IPS DF 19.7 (cell line): ENCODE measurements around the gene PLEKHD1.

Experiments
- DNase-seq: peaks from one replicate; pipeline ENCODE4 v3.0.0-alpha.2; 2013; ENCODE audit warnings: low read depth, low spot score

PLEKHD1 gene

DNA sequence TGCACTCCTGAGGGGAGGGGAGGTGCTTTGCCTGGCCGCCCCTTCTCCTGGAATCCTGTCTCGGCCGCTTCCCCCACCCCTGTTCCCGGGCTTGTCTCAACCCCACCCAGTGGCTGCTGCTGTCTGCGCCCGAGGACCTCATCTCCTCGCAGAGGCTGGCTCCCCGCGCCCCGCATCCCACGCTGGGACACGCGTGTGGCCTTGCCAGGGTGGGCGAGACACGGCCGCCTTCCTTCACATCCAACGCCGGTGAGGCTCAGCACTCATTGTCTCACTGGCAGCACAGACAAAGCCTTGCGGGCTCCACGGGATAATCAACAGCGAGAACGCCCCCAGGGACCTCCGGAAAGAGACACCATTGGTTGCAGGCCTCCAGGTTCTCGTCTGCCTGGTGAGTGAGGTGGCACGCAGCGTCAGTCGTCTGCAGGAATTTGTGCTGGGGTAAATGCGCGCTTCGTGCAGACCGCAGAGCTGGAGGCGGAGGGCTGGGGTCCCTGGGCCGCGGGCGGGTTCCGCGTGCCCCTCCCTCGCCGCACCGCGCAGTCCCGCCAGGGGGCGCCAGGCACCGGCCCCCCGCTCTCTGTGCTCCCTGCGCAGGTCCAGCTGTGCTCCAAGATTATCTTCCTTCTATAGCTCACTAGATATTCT is 63.3 kb downstream of the PLEKHD1 start:
- peak; percentile 63 for DNase-seq

DNA sequence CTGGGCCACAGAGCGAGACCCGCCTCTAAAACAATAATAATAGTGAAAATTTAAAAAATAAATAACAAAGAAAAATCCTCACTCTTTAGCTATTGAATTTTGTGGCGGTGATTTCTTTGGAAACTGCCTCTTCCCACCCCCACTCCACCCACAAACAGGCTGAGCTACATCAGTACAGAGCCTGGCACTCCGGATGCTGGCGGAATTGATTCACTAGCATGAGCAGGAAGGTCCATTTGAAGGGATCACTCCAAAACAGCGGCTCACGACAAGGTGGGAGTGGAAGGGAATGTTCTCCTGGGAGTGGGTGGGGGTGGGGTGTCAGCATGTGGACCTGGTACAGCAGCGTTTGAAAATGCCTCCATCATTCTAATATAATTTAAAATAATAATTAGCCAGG is 64.0 kb downstream of the PLEKHD1 start:
- no peak for DNase-seq

DNA sequence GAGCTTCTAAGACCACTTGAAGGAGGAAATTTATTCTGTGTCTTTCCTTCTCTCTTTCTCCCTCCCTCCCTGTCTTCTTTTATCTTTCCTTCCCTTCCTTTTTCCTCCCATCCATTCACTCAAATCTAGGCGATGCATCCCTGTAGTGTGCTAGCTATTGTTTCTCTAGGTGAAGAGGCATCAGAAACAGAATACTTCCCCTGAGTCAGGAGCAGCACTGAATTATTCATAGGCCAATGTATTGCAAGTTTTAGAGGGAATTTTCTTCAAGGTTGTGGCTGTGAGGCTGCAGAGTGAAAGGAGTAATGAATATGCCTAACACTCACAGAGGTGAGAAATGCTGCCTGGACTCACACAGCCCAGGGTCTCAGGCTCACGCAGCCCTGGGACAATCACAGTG is 67.0 kb downstream of the PLEKHD1 start:
- no peak for DNase-seq

DNA sequence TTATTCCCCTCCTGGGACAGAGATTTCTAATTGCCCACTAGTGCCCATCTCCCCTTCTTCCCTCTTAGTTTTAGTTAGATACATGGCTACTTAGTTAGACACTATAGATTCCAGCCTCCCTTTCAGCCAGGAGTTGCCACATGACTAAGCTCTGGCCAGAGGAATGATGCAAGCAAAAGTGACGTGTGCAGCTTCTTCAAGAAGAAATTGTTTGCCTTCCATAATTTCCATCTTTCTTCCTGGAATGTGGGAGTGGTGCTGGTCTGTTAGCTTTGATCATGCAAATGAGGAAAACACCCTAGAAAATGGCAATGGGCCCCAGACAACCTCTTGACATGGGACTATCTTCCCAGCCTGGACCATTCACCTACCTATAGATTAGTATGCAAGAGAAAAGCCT is 68.7 kb downstream of the PLEKHD1 start:
- DNase-seq: no peak

DNA sequence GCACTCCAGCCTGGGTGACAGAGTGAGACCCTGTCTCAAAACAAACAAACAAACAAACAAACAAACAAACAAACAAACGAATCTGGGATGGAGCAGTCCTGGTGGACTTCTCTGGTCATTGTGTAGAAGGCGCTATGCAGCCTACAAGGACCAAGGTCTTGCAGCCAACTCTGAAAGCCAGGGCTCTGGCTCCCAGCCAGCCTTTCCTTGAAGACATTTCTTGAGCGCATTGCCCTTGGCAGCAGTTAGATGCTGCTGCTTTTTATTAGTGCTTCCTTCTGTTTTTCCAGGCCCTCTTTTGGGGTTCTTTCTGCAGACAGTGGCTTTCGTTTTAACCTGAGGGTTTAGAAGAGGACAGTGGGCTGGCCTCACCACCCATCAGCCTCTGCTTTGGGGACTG is 70.0 kb downstream of the PLEKHD1 start:
- DNase-seq: no peak

DNA sequence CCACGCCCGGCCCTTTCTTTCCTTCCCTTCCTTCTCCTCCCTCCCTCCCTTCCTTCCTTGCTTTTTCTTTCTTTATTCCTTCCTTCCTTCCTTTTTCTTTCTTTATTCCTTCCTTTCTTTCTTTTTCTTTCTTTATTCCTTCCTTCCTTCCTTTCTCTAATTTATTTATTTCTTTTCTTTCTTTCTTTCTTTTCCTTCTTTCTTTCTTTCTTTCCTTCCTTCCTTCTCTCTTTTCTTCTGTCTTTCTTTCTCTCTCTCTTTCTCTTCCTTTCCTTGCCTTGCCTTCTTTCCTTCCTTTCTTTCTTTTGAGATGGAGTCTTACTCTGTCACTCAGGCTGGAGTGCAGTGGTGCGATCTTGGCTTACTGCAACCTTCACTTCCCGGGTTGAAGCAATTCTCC is 74.2 kb downstream of the PLEKHD1 start:
- no peak for DNase-seq

DNA sequence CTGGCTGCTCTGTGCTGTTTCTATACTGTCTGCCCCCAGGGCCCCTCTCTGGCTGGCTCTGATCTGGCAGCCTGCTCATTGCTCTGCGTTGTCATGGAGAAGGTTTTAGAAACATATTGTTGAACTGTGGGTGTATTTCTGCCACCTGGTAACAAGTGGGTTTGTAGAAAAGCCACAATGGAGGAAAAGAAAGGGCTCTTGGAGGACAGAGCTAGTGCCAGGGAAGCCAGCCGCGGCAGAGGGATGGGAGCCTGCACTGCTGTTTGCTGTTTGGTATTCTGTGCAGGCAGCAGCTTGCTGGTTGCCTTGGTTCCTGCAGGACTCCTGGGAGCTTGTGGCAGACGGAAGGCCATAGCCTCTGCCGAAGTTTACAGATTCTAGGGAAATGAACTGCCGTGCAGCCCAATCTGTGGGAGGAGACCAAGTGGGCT is 75.1 kb downstream of the PLEKHD1 start:
- no peak for DNase-seq

DNA sequence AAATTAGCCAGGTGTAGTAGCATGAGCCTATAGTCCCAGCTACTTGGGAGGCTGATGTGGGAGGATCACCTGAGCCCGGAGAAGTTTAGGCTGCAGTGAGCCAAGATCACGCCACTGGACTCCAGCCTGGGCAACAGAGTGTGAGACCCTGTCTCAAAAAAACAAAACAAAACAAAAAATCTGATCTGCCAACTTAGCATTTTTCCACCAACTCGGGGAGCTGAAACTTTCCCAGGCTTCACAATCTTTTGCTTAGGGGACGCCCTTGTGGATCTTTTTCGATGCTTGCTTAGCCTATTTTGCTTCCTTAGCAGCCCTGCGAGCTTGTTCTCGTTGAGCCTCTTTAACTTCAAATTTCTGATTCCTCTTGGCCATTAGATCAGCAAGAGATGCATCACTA is 76.3 kb downstream of the PLEKHD1 start:
- no peak for DNase-seq

DNA sequence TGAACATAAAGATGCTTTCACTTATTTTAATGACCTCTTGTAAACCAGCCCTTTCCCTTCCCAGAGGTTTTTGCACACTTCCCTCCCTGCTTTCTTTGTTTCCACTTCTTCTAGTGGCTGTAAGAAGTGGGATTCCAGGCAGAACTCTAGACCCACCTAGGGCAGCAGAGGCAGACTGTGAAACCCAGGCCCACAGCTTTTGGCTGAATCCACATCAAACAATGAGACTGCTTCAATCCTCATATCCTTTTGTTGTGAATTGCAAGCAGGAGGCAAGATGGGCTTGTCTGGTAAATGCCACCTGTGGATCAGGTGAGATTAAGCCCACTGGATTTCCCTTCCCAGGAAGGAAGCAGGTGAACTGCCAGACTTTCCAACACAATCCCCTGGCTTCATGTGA is 77.4 kb downstream of the PLEKHD1 start:
- DNase-seq: no peak

DNA sequence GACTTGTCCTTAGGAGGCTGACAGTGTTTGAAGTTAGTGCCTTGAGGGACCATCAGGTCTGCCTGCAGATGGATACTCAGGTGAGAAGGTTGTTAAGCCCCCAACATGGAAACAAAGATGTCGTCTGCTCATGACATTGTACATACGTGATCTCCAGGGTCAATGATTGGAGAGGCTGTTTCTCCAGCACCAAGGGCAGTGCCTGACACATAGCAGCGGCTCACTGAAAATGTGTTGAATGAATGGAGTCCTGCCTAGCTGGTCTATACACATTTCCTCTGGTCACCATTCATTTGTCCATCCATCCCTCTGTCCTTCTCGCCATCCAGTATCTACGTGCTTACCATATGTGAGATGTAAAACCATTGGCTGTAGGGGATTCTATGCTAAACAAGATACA is 83.0 kb downstream of the PLEKHD1 start:
- DNase-seq: no peak

DNA sequence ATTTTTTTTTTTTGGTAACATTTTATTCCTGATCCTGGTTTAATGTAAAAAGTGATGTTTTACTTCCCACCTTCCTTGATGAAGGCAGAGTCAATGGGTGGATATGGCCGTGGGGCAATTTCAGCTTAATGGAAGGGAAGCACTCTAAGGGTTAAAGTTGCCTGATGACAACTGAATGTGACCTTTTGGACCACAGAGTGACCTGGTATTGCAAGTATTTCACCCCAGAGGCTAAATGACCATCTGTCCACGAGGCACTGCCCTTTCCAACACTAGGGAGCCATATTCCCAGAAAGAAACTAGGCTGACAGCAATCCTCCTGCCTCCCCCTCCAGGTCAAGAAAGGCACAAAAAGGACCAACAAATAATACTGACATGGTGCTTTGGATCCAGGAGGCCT is 85.3 kb downstream of the PLEKHD1 start:
- DNase-seq: no peak

DNA sequence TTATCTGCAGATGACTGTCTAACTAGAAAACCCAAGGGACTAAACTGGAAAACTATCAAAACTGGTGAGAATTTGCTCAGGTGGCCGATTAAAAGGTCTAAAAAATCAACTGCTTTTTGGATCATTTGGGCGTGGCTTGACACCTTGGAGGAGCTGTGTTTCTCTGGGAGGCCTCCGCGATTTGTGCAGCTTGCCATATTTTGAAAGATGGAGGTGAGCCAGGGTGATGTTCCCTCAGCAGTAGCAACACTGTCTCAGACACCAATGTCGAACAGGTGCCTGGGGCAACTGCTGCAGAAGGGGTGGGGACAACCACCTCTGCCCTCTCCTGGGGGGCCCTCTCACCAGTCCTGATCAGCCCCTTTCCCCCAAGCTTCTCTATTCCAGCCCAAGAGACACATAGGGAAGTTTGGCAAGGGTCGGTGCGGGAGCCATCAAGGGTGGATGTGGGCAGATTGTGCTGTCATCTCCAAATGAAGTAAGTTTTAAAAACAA is 86.4 kb downstream of the PLEKHD1 start:
- no peak for DNase-seq

DNA sequence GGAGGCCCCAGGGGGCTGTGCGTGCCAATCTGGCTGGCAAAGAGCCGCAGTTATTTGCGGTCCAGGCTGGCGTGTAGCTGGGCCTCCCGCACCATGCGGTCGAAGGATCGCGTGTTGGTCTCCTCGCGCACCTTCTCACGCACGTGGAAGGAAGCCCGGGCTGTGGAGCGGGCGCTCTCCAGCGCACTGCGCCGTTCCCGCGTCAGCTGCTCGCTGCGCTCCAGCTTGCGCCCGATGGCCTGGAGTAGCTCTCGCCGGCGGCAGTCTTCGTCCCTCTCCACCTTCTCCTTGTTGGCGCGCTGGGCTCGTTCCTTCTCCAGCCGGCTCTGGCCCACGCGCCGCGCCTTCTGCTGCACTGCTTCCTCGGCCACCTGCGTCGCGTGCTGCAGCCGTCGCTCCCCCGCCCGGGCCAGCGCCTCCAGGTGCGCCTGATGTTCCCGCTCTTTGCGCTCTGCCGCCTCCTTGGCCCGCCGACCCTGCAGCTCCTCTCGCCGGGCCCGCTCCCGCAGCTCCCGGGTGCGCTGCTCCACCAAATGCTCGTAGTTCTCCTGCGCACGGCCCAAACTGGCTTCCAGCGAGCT is 87.0 kb downstream of the PLEKHD1 start:
- no peak for DNase-seq

DNA sequence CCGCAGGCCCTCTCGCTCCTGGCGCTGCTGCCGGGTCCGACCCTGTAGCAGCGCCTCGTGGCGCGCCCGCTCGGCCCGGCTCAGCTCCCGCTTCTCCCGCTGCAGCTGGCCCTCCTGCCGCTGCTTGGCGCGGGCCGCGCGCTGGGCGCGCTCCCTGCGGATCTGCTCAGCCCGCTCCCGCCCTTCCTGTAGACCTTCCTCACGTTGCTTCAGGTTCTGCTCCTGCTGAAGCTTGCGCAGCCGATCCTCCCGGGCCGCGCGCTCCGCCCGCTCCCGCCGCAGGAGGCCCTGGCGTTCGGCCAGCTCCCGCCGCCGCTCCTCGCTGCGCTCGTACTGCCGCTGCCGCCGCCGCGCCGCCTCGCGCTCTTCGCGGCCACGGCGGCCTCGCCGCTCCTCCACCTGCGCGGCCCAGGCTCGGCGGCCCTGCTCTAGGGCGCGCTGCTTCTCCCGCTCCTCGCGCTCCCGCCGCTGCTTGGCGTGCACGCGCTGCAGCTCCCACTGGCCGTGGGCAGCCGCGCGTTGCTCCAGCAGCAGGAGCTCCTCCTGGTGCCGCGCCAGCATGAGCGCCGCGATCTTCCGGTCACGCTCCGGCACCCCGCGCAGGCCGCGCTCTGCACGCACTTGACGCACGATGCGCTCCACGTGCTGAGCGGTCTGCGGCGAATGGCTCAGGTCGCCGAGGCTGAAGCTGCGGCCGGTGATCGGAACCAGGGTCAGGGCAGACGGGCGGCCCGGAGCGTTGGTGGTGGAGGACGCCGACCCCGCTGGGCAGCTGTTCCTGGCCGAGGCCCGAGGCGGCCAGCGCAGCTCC is 87.7 kb downstream of the PLEKHD1 start:
- DNase-seq: no peak

DNA sequence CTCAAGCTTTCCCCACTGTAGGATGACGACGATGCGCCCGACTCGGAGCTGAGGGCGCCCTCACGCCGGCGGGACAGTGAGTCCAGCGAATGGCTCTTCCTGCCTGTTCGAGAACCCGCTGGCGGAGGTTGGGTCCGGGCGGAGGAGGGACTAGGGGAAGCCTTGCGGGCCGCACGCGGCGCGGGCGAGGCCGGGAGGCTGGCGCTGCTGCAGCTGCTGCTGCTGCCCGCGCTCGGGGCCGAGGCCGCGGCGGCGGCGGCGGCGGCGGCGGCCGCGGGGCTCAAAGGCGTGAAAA is 88.3 kb downstream of the PLEKHD1 start:
- no peak for DNase-seq

DNA sequence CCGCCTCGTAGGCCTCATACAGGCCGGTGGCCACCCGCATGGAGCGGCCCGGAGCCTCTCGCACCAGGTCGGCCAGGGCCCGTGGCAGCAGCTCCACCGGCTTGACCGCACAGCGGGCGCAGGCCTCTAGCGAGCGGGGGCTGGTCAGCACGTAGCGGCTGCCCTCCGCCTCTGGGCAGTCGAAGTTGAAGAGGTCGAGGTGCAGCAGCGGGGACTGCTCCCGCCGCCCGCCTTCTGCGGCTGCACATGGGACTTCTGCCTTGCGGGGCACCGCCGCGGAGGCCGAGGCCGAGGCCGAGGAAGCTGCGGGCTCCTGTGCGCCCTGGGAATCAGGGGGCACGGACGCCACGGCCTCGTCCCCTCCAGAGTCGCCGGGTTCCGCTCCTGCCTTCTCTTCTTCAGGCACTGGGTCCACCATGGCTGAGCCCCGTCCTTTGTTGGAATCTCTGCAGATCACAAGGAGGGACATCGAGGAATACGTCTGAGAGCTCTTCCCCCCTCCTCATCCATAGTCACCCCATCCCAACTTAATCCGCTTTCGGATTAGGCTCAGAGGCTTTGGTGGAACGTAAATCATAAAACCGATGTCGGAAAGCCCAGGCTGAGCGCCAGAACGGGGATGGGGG is 88.8 kb downstream of the PLEKHD1 start:
- no peak for DNase-seq

DNA sequence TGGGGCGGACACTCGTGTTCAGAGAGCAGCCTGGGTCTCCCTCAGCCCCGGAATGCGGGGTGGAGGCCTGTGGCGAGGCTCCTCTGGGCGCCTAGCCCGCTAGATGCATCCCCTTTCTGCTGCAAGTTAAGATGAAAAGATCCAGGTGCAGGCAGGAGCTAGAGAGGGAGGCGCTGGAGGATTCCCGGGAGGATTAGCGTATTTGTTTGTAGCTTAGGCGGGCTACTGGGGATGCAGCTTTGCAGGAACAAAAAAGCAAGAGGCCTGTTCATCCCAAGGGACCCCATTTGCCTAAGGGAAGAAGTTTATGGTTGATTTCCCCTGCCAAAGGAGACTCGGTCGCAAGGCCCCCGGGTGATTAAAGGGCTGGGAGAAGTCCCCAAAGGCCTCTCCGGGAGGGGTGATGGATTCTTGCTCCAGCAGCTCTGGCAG is 89.3 kb downstream of the PLEKHD1 start:
- no peak for DNase-seq

DNA sequence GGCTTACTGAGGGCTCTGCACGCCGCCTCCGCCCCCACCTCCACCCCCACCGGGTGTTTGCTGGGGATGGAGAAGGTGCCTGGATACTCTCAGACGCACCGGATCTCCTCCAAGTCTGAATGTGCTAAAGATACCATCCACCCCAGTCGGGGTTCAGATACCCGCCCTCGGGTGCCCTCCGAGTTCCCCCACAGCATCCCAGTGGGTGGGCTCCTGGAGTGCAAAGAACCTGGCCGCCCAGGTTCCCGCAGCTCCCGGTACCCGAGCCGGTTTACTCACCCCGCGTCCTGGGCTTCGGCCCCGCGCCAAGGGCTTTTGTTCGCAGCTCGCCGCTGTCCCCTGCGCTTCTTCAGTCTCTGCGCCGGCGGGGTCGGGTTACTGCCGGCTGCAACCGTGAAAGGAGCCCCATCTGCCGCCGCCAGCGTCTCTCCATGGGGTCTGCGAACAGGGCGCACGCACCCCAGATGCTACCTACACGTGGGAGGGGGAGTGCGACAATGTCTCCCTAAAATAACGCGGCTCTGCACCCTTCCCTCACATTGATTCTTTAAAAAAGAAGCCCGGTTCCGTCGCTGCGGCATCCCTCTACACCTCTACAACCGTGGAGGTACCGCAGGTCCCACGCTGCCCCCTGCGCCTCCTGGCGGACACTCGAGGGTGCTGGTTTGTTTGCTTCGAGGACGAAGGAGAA is 89.9 kb downstream of the PLEKHD1 start, which contains the start of gene CCDC177:
Gene CCDC177 (minus strand): TSS at position 609 of the 691 bp plus-strand sequence. CDS start 1,249 bp downstream, outside the sequence.
- no peak for DNase-seq

DNA sequence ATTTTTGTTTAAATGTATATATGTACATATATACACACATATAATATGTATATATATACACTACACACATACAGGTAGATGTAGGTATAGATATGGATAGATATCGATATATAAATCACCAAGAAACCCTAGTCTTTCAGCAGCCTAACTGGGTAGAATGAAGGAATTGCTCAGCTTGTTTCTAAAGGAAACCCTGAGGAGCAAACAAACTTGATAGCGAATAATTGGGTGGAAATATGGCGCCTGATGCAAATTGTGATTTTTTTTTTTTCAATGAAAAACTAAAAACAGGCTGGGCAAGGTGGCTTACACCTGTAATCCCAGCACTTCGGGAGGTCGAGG is 90.4 kb downstream of the PLEKHD1 start:
- no peak for DNase-seq

DNA sequence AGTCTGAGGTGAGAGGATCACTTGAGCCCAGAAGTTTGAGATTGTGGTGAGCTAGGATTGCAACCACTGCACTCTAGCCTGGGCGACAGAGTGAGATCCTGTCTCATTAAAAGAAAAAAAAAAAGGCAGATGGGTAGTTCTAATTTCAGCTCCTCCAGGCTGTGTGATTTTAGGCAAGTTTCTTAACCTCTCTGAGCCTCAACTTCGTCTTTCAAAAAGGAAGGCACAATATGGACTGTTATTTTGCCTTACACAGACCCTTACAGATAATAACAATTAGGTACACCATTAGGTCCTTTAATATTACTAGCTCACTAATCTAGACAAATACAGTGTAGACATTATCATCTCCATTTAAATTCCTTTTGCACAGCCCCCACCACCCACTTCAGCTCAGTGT is 94.9 kb downstream of the PLEKHD1 start:
- DNase-seq: no peak

DNA sequence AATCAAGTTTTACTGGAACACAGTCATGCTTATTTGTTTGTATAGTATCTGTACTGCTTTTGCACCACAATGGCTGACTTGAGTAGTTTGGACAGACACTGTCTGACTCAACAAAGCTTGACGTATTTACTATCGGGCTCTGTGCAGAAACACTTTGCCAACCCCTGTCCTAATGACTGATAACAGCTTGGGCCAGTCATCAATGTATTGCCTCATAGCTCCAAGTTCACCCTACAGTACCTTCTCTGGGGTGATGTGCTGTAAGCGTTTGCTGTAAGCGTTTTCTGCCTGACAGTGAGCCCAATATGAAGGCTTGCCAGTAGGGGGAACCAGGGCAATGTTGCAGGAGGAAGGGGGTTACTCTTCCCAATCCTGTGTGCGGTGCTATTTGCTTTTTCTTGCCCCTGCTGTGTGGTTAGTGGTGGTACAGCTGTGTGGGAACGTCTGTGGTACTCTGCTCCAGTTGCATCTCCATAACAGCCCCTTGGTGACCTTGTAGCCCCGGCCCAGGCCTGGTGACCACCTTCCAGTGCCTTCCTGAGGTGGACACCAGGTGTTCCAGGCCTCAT is 95.6 kb downstream of the PLEKHD1 start:
- no peak for DNase-seq
